Endothelial cell of umbilical vein (primary cell): ENCODE results near the gene PRKD2. TPM values are rescaled to one million over a fixed set of nuclear protein-coding genes. Genes with fewer than 3 reads are reported as not detected.
A peak's percentile ranks its signal among the peaks of the same experiment; 100 is the strongest.

ENCODE experiments used
- BruUV-seq: library from RNA; stranded (reverse); fragments of 400-500 nt; replicated peaks from 2 replicates; lab custom pipeline; 2021; lab: Mats Ljungman, UMichigan
- CTCF ChIA-PET: fragments of 300-600, 350-600 bp; sonication (Branson Sonifier 250); formaldehyde crosslinking; loops from one replicate; lab custom pipeline; 2021; ENCODE audit warnings: antibody characterized with exemption, inconsistent platforms; lab: Charles Lee
- POLR2A ChIA-PET: fragments of 300-600, 350-600 bp; sonication (Branson Sonifier 250); formaldehyde crosslinking; loops from one replicate; lab custom pipeline; 2021; ENCODE audit warnings: antibody characterized with exemption, inconsistent platforms; lab: Charles Lee
- DNase-seq: peaks from one replicate; pipeline ENCODE4 v3.0.0-alpha.2; 2011; ENCODE audit warnings: low read depth, low spot score
- FAIRE-seq: peaks from 2 replicates; lab custom pipeline; 2011; peaks lifted over from hg19 to GRCh38; lab: Jason Lieb, UNC
- H2AFZ ChIP-seq: 2 replicates; pipeline ENCODE4 v1.6.0; 2012; ENCODE audit warnings: low read depth, low read length, control low read depth, inconsistent platforms
- H3K27ac ChIP-seq: 2 replicates; pipeline ENCODE4 v1.5.1; 2011; ENCODE audit warnings: low read depth, mild to moderate bottlenecking, control low read depth, low read length, moderate library complexity; ENCODE audit not compliant: insufficient read depth
- H3K27me3 ChIP-seq, 2 experiments: 2 replicates each; pipeline versions ENCODE4 v1.6.0 to v1.6.1; 2011; ENCODE audit warnings: low read length in 2 of 2, mixed read lengths in 1 of 2; ENCODE audit not compliant: control insufficient read depth in 2 of 2, insufficient read depth in 2 of 2
- H3K36me3 ChIP-seq, 2 experiments: 2 replicates in 1 of 2; 3 replicates in 1 of 2; pipeline ENCODE4 v1.5.1; 2011; ENCODE audit warnings: low read length in 2 of 2, mild to moderate bottlenecking in 1 of 2, moderate library complexity in 1 of 2; ENCODE audit not compliant: control insufficient read depth in 2 of 2, insufficient read depth in 2 of 2; ENCODE audit errors: extremely low read depth in 1 of 2
- H3K4me1 ChIP-seq: 3 replicates; pipeline ENCODE4 v1.5.1; 2011; ENCODE audit warnings: mild to moderate bottlenecking, low read length; ENCODE audit not compliant: control insufficient read depth, insufficient read depth; ENCODE audit errors: extremely low read depth
- H3K4me2 ChIP-seq: 2 replicates; pipeline ENCODE4 v1.6.1; 2011; ENCODE audit warnings: low read length, control low read depth, mixed read lengths; ENCODE audit not compliant: insufficient read depth
- H3K4me3 ChIP-seq, 3 experiments: fragments of 200-600 bp in 1 of 3; sonication (generic), shearing (Covaris generic) in 1 of 3; replicated peaks in 1 of 3; 2 replicates each; pipeline ENCODE4 v1.5.1; 2011 to 2016; ENCODE audit warnings: control low read depth in 3 of 3, low read length in 3 of 3, mild to moderate bottlenecking in 2 of 3, inconsistent platforms in 1 of 3, low read depth in 1 of 3, moderate library complexity in 1 of 3; ENCODE audit not compliant: insufficient read depth in 1 of 3
- H3K79me2 ChIP-seq: 2 replicates; pipeline ENCODE4 v1.6.0; 2012; ENCODE audit warnings: low read length, inconsistent platforms; ENCODE audit not compliant: control insufficient read depth, insufficient read depth
- H3K9ac ChIP-seq: replicated peaks from 2 replicates; pipeline ENCODE3; 2011; ENCODE audit warnings: low read length, control low read depth; ENCODE audit not compliant: insufficient read depth; ENCODE audit errors: extremely low read depth
- H3K9me1 ChIP-seq: replicated peaks from 3 replicates; pipeline ENCODE4 v1.6.0; 2011; ENCODE audit warnings: mild to moderate bottlenecking, low read length; ENCODE audit not compliant: control insufficient read depth, insufficient read depth; ENCODE audit errors: extremely low read depth
- H3K9me3 ChIP-seq: replicated peaks from 2 replicates; pipeline ENCODE4 v1.5.1; 2012; ENCODE audit warnings: low read length, inconsistent platforms; ENCODE audit not compliant: control insufficient read depth, insufficient read depth
- H4K20me1 ChIP-seq: replicated peaks from 2 replicates; pipeline ENCODE3; 2011; ENCODE audit warnings: mild to moderate bottlenecking, low read length; ENCODE audit not compliant: control insufficient read depth, insufficient read depth; ENCODE audit errors: extremely low read depth
- CTCF ChIP-seq, 2 donors: IDR thresholded peaks; 1 replicate in 1 of 2; 2 replicates in 1 of 2; pipeline ENCODE4 v1.5.1; 2011; ENCODE audit warnings: low read length in 2 of 2, mild to moderate bottlenecking in 2 of 2, moderate library complexity in 2 of 2, control low read depth in 1 of 2, inconsistent platforms in 1 of 2, low read depth in 1 of 2; ENCODE audit not compliant: insufficient read depth in 1 of 2; ENCODE audit errors: extremely low read depth in 1 of 2
- FOS ChIP-seq: IDR thresholded peaks from 2 replicates; pipeline ENCODE4 v1.6.1; 2011; ENCODE audit warnings: mild to moderate bottlenecking, low read length, moderate library complexity, borderline replicate concordance; ENCODE audit not compliant: insufficient read depth
- GATA2 ChIP-seq: IDR thresholded peaks from 2 replicates; pipeline ENCODE4 v1.7.0; 2011; ENCODE audit warnings: low read depth, mild to moderate bottlenecking, moderate library complexity, mixed read lengths, low read length; ENCODE audit not compliant: insufficient read length, insufficient read depth
- JUN ChIP-seq: IDR thresholded peaks from 2 replicates; pipeline ENCODE4 v1.6.1; 2011; ENCODE audit warnings: borderline replicate concordance, low read depth; ENCODE audit not compliant: insufficient read length, insufficient read depth
- MAX ChIP-seq: IDR thresholded peaks from 2 replicates; pipeline ENCODE4 v1.6.1; 2011; ENCODE audit not compliant: insufficient read depth, insufficient read length
- MYC ChIP-seq: IDR thresholded peaks from one replicate; pipeline ENCODE4 v1.6.1; 2011; ENCODE audit warnings: mild to moderate bottlenecking, low read depth, low read length
- POLR2A ChIP-seq: IDR thresholded peaks from 2 replicates; pipeline ENCODE4 v1.6.1; 2012; ENCODE audit warnings: low read depth, mild to moderate bottlenecking, control low read depth, low read length
- POLR2AphosphoS5 ChIP-seq: IDR thresholded peaks from 2 replicates; pipeline ENCODE4 v1.6.1; 2012; ENCODE audit warnings: low read depth, mild to moderate bottlenecking, control low read depth, low read length, moderate library complexity; ENCODE audit not compliant: insufficient read depth
- dilution Hi-C: fragments of 300-500 bp; cut with MboI; formaldehyde crosslinking; loops from one replicate; pipeline ENCODE4 v1.15.0; 2019; ENCODE audit warnings: low sequenced_read_pairs; ENCODE audit not compliant: extremely low pct_ligation_motif_present
- intact Hi-C: fragments of 100-400 bp; cut with micrococcal nuclease; formaldehyde crosslinking; loops from one replicate; pipeline ENCODE4 v1.10.0; 2022
- polyA plus RNA-seq, 4 experiments: library from polyadenylated mRNA; depleted of rRNA in 3 of 4; stranded (reverse) in 3 of 4; unstranded in 1 of 4; fragments of >200 nt; gene quantifications; 2 replicates each; pipeline versions ENCODE4 v1.2.1 to v1.2.3, GENCODE V29; 2011 to 2012; ENCODE audit warnings: missing spikeins in 1 of 4
- total RNA-seq: library from RNA; stranded (reverse); gene quantifications from 2 replicates; pipeline ENCODE4 v1.2.3, GENCODE V29; 2021

PRKD2 gene
- total and polyA plus RNA-seq, 2 donors (not counting 3 experiments of a cell fraction or from before 2014, with no cell fraction given): 40.4 to 94.9 TPM

DNA sequence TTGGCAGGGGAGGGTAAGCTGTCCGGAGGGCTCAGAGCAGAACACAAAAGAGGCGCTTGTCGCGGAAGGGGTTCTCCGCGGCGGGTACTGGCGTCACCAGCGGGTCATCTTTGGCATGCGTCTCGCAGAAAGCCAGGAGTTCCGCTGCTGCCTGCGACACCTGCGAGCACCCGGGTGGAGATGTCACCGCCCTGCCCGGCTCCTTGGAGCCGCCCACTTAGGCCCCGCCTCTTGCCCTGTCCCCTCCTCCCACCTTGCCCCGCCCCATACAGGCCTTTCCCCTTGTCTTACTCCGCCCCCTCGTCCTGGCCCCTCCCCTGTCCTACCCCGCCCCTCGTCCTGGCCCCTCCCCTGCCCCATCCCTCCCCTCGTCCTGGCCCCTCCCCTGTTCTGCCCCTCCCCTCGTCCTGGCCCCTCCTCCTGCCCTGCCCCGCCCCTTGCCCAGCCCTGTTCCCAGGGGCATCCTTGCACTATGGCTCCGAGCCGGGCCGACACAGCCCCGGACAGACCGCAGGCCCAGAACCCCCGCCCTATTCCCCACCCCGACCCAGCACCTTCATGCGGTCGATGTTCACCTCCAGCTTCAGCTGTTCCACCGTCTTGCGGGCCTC lies 82.8 kb downstream of the PRKD2 start:
- dilution Hi-C loops (no loop called here), intact Hi-C loops (loop anchor here (1.0 kb wide), 1 partner anchor 27 kb away; the partner anchor contains the start of gene DACT3)
- Histone ChIP-seq H3K36me3 (no peaks in the 10 kb centered on the region), H3K9me3 (no peaks in the 10 kb centered on the region), H3K4me1 (peaks cover 2% of the 10 kb centered on the region), H3K9me1 (no peaks in the 10 kb centered on the region), H3K27me3 (peaks cover 0 to 12% of the 10 kb centered on the region in 2 experiments), H3K9ac (no peak overlapping the region), H3K27ac (no peak overlapping the region), H3K4me3 (peak overlapping the region in 1 of 3 experiments; percentile 32), H2AFZ (peak overlapping the region; percentile 53), H3K79me2 (no peaks in the 10 kb centered on the region), H3K4me2 (peak overlapping the region; percentile 33), H4K20me1 (no peaks in the 10 kb centered on the region)
- ChIA-PET CTCF (interaction anchor here (0.8 to 5.1 kb wide), 4 partner anchors 15 to 28 kb away, joined by 3 to 39 read pairs (median 18); partner anchors contain the start of gene DACT3), POLR2A (no interaction called here)
- FAIRE-seq (peak; percentile 81), DNase-seq (peak; percentile 75)
- BruUV-seq: no TSS peak
- TF ChIP-seq GATA2: no peak
- TF ChIP-seq CTCF (IDR thresholded peaks at IDR 0.05; ENCODE audit: extremely low read depth in 1 of 2, insufficient read depth in 1 of 2, low read depth in 1 of 2, low read length in 2 of 2): no peak
- no peak for TF ChIP-seq MYC
- TF ChIP-seq FOS: no peak
- TF ChIP-seq POLR2AphosphoS5: no peak
- no peak for TF ChIP-seq POLR2A
- TF ChIP-seq MAX: no peak
- no peak for TF ChIP-seq JUN
